Measurements from ENCODE around the gene GNG10.
"Not testable (repeated sequence)": the region's sequence is repeated elsewhere in the genome, so short reads cannot be mapped to it uniquely, and the experiment has no call there.

Gene GNG10

GRCh38 chr9:111657051-111657450 lies 4.4 kb upstream of the GNG10 start:
- no peak for DNase-seq

DNA sequence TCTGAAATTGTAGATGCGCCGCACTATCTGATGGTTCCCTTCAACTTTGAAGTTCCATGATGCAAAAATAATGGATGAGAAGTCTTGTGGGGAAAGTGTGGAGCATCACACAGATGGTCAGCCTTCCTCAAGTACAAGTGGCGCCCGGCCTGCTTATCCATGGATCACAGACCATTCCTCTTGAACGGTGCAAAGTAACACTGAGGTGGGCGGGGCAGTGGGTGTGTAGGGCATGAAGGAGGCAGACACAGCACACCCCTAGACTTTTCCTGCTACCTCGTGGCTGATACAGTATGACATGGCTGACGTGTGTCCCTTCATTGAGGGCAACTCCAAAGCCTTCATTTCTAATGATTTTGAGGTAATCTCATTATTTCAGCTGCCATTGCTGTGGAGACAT lies 2.5 kb upstream of the GNG10 start:
- DNase-seq = no peak

- no peak for DNase-seq
Measured at GRCh38 chr9:111659691-111660090, 1.7 kb upstream of the GNG10 start.

GRCh38 chr9:111661802-111662521 lies 557 bp downstream of the GNG10 start:
- no peak for DNase-seq

DNA sequence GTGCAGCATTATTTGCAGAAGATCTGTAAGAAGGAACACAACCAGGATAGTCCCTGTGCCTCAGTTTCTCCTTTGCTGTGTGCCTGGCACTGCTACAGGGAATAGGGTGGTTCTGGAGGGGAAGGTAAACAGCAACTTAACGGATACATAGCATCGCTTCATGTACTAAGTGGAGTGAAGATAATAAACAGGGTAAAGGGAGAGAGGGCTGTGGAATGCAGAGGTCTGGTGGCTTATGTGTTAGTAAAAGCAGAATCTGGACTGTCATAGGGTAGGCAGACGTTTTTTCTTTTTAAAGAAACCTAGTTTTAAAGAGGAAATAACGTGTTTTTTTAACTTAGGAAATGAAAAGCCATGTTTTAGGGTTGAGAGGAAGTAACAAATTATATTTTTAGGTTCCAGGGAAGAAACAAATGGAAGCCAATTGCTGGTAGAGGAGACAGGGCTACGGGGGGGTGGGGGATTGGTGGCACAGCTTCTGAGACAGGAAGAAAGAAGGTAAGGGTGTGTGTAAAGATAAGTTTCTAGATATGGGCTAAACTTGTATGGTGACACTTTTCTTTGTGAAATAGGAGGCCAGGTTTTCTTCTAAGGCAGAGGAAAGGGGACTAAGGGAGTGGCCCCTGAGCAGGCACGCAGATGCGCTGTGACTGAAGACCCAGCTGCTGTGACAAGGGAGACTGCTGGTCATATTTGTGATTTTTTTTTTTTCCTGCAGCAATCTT lies 1.3 kb downstream of the GNG10 start:
- no peak for DNase-seq

DNA sequence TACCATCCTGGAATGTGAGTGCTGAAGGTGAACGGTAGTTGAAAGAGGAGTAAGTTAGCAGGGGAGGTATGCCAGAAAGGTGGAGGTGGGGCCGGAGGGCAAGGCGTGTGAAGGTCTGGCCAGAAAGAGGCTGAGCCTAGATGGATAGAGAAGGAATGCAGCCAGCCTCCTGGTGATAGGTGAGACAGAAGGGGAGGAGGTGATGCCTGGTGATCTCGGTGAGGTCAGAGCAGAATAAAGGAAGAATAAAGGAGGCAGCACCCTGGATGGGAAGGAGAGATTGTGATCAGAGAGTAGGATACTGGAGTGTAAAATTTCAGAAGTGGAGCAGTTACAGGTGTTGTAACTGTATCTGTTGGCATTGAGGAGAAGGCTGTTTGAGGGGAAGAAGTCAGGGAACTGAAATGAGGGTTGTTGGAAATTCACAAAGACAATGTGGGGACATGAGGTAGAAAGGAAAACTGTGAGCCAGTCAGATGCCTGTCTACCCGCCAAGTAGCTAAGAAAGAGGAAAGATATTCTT lies 2.0 kb downstream of the GNG10 start:
- DNase-seq = no peak

- no peak for DNase-seq
Measured at GRCh38 chr9:111668026-111668573, 6.7 kb downstream of the GNG10 start.

- not testable (repeated sequence) for DNase-seq
Measured at GRCh38 chr9:111668601-111669000, 7.2 kb downstream of the GNG10 start.

DNA sequence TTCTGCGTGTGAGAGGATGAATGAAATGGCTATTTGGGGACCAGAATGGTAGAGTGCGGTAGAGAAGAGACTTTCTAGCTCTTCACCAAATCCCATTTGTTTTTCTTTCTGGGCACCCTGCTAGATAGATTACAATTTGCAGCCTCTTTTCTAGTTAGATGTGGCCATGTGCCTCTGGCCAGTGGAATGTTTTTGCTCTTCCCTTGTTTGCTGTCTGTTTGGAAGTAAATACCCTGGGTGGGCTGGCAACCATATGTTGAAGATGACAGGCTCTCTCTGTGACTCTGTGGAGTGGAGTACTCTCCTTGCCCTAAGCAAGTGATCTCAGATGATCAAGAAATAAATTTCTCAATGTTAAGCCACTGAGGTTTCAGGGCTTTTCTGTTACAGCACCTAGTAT lies 12.9 kb downstream of the GNG10 start:
- no peak for DNase-seq

- no peak for DNase-seq
Measured at GRCh38 chr9:111676116-111676515, 14.7 kb downstream of the GNG10 start.

- no peak for DNase-seq
Measured at GRCh38 chr9:111678293-111678692, 16.9 kb downstream of the GNG10 start.

DNA sequence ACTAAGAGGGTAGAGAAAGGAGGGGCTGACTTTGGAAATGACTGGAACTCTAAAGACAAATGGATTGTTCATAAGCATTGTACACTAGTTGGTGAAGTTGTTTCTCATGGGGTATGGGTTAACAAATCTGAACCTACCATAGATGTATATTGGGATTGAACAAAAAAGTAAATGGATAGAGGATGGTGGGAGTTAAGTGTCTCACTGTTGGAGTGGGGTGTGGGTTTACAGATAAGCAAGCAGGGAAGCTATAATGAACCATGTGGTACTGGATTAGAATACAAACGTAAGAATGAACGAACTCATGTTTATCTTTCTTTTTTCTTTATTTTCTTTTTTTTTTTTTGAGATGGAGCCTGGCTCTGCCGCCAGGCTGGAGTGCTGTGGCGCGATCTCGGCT lies 17.8 kb downstream of the GNG10 start:
- no peak for DNase-seq

- DNase-seq = no peak
Measured at GRCh38 chr9:111683392-111683791, 22.0 kb downstream of the GNG10 start.

DNA sequence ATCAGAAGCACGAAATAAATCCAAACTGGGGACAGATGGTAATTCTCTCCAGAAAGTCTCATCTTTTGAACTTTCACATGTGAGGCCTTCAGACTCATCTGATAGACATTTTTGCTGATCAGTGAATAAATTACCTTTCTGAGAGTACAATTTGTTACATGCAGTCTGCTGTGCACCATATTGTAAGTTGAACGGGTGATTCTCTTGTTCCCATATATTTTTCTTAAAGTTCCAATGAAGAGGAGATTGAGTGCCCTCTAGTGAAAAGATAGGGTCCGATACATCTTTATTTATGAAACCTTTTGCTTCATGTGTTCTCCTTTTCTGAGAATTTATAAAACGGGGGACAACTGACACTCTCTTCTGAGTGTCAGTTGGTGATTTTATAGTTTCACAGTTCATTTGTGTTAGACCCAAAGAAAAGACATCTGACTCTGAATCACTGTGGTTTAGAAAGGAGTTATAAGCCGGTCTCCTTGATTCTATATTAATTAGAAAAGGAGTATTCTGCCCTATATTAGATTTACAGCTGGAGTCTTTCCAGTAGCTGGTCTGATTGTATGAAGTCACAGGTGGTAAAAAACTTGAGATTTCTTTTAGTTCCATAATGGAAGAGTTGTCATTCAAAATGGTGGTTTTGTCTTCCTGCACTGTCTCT lies 30.4 kb downstream of the GNG10 start:
- no peak for DNase-seq

- DNase-seq = no peak
Measured at GRCh38 chr9:111696796-111697195, 35.4 kb downstream of the GNG10 start.

GRCh38 chr9:111700776-111701175 lies 39.4 kb downstream of the GNG10 start:
- no peak for DNase-seq

GRCh38 chr9:111704503-111704902 lies 43.1 kb downstream of the GNG10 start:
- no peak for DNase-seq

- DNase-seq = no peak
Measured at GRCh38 chr9:111711548-111711947, 50.1 kb downstream of the GNG10 start.

DNA sequence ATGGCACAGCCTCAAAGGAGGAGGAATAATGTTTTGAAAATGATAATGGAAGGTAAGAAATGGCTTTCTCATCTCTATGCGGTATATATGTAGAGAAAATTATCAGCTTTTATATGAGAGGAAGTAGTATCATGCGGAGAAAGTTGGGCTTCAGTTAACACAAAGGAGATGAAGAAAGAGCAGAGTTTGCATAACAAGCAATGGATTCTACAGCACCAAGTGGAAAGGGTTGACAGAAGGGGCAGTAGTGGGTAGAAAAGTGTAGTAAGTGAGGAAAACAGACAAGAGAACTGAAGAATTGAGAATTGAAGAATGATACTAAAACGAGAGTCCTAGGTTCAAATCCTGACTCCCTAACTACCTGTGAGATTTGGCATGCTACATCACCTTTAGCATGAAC lies 51.0 kb downstream of the GNG10 start:
- no peak for DNase-seq

- no peak for DNase-seq
Measured at GRCh38 chr9:111715471-111715870, 54.1 kb downstream of the GNG10 start.

- no peak for DNase-seq
Measured at GRCh38 chr9:111719541-111719940, 58.1 kb downstream of the GNG10 start.

Measured in NCI-H510A (cell line).